Activated CD8-positive, alpha-beta memory T cell treated with anti-CD3 and anti-CD28 coated beads, Interleukin-2, amount 50 U/mL, for 24 hours (primary cell): ENCODE data around the gene LYSMD3.
A peak's percentile ranks its signal among the peaks of the same experiment; 100 is the strongest.
"Not testable (repeated sequence)": the region's sequence is repeated elsewhere in the genome, so short reads cannot be mapped to it uniquely, and the experiment has no call there.

ENCODE experiments used
- DNase-seq: peaks from one replicate; pipeline ENCODE4 v3.0.0-alpha.2; 2020; ENCODE audit errors: extremely low read depth

LYSMD3 gene

DNA sequence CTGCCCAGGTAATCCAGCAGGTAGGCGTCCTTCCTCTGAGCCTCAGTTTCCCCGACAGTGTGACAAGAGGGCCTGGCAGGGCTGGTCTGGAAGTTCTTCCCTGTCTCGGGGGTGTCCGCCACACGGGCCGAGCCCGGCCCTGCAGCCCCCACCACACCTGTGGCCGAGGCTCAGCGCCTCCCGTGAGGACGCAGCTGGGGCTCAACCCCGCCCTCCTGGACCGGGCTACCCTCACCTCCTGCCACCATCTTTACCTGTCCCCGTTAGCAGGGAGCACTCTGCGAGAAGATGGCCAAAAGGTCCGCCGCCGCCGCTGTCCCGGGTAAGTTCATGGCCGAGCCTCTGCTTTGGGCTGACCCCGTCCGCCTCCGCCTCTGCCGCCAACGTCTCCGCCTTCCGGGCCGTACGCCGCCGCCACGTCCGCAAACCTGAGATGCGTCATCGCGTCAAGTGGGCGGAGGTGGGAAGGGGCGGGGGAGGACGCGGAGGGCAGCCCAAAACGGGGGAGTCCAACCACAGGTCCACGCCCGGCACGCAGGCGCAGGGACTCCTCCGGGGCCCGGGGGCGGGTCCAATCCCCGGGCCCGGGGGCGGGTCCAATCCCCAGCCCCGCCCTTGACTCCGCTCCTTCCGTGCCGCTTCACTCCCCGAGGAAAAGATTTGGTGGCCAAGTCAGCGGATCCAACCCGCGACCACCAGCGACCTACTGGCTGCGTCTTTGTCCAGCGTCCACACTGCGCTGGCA, at the start of gene LYSMD3:
TSS of gene LYSMD3 (minus strand) at position 391 of the 745 bp plus-strand sequence. CDS start 4,295 bp downstream, outside the sequence.
- peak; percentile 92 for DNase-seq

DNA sequence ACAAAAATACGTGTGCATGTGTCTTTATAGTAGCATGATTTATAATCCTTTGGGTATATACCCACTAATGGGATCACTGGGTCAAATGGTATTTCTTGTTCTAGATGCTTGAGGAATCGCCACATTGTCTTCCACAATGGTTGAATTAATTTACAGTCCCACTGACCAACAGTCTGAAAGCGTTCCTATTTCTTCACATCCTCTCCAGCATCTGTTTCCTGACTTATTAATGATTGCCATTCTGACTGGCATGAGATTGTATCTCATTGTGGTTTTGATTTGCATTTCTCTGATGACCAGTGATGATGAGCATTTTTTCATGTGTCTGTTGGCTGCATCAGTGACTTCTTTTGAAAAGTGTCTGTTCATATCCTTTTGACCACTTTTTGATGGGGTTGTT, 47.2 kb upstream of the LYSMD3 start:
- DNase-seq, result not testable (repeated sequence)

- DNase-seq, result no peak
Measured at GRCh38 chr5:90575712-90576111, 46.3 kb upstream of the LYSMD3 start.

GRCh38 chr5:90571147-90571773, 41.9 kb upstream of the LYSMD3 start:
- no peak for DNase-seq

DNA sequence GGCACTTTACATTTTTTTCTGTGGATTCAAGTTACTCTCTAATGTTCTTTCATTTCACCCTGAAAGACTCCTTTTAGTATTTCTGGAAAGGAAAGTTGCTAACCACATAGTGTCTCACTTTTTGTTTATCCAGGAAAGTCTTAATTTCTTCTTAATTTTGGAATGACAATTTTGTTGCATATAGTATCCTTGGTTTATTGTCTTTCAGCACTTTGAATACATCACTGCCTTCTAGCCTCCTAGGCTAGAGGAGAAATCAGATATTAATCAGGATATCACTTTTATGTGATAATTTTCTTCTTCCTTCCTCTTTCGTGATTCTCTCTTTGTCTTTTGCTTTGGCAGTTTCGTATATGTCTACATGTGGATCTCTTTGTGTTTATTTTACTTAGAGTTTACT, 40.6 kb upstream of the LYSMD3 start:
- no peak for DNase-seq

DNA sequence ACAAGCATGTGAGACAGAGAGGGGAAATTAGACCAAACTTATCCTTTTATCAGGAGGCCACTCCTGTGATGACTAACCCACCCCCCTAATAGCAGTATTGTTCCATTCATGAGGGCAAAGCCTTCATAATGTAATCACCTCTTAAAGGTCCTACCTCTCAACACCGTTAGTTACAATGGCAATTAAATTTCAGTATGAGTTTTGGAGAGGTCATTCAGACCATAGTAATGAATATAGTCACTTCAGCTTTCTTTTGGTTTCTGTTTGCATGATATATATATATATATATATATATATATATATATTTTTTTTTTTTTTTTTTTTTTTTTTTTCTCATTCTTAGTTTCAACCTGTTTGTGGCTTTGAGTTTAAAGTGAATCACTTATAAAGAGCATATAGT, 39.7 kb upstream of the LYSMD3 start:
- DNase-seq, result no peak

DNA sequence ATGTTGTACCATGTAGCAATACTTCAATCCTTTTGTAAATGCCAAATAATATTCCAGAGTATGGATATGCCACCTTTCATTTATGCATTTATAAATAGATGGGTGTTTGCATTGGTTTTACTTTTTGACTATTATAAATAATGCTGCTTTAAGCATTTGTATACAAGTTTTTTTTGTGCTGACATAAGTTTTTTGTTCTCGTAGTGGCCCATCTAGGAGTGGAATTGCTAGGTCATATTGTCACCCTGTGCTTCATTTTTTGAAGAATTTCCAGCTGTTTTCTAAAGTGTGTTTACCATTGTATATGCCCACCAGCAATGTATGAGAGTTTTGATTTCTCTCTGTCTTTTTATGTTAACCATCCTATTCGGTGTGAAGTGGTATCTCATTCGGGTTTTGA, 36.1 kb upstream of the LYSMD3 start:
- no peak for DNase-seq

GRCh38 chr5:90563108-90563507, 33.7 kb upstream of the LYSMD3 start:
- DNase-seq, result no peak

DNA sequence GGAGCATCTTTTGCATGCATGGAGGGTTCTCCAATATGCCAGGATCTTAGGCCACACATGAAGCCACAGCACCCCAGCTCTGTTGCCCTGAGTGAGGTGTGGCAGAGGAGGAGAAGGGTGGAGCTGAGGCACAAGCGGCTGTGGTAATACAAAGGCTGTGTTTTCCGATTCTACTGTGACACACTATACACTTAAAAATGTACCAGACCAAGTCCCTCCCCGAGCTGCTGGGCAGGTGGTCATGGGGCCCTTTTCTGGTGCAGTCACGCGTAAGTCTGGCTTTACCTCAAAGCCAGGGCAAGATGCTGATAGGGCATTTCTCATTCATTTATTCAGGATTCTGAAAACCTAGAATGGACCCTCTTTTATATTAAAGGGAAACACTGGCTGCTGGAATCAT, 33.0 kb upstream of the LYSMD3 start:
- DNase-seq, result no peak

DNA sequence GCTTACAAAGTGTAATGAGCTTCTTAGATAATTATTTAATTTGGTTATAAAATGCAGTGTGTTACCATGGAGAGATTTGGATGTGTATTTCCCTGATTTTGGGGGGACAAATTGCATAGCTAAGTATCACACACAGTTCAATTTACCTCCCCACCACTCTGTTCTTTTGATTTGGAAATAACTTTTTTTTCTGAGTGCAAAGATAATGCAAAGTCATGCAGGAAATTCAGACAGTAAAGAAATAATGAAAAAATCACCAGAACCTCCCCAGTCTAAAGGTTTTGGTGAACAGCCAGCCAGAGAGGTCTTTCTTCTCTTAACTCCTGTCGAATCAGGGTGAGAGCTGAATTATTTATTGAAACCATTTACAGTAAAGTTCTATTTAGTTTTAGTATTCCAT, 32.4 kb upstream of the LYSMD3 start:
- DNase-seq, result no peak

- DNase-seq, result no peak
Measured at GRCh38 chr5:90560771-90561170, 31.4 kb upstream of the LYSMD3 start.

GRCh38 chr5:90558344-90559192, 29.2 kb upstream of the LYSMD3 start, which contains the start of gene ADGRV1:
ADGRV1 (plus strand) TSS chr5:90558797; CDS start chr5:90558896, 99 bp downstream.
- no peak for DNase-seq

GRCh38 chr5:90557871-90558270, 28.5 kb upstream of the LYSMD3 start:
- DNase-seq, result no peak

DNA sequence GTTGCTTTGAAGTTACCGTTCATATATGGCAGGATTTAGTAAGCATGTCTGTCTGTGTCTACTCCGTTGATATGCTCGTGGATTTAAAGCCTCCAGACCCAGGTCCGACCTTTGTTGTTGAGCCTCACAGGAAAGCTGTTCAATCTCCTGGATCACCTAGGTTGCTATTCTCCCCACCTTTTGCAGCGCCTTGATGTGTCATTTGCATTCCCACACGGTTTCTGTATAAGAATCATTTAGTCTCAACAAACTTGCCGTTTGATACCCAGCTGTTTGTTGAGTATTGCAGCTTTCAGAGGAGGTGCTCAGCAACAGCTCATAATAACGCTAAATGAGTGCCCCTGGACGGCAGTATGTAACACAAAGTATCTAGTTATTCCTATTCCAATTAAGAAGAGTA, 28.0 kb upstream of the LYSMD3 start:
- no peak for DNase-seq

DNA sequence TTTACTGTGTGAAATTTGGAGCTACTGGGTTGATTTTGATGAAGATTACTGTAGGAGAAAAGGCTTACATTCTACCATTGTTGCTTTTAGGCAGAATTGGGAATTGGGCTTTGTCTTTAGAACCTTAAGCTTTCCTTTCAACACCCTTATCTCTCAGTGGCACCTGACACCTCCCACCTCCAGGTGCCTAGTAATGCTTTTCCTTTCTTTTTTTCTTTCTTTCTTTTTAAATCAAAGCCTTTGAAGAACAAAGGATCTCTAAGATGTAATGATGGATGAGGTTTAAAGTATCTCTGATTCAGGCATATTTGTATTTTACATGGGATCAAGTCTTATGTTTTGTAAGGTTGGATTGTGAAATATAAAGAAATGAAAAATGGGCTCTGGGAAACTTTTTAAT, 26.3 kb upstream of the LYSMD3 start:
- DNase-seq, result no peak

DNA sequence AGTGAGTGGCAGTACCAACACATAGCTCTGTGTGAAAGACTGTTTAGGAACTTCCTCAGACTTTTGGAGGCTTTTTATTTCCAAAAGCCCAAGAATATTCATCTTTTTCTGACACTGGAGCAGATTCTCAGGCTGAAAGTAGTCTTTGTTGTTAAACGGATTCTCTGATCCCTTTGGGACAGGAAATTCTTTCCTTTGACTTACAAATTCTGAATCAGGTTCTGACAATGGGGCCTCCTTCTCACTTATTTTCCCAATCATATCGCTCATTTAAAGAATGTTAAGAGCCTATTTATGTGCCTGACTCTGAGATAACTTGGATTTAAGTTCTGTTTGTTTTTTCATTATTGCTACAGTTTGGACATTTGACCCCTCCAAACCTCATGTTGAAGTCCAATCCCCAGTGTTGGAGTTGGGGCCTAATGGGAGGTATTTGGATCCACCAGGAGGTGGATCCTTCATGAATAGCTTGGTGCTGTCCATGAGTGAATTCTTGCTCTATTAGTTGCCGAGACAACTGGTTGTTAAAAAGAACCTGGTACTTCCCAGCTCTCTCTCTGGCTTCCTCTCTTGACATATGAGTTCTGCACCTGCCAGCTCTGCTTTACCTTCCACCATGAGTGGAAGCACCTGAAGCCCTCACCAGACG, 25.1 kb upstream of the LYSMD3 start:
- no peak for DNase-seq

DNA sequence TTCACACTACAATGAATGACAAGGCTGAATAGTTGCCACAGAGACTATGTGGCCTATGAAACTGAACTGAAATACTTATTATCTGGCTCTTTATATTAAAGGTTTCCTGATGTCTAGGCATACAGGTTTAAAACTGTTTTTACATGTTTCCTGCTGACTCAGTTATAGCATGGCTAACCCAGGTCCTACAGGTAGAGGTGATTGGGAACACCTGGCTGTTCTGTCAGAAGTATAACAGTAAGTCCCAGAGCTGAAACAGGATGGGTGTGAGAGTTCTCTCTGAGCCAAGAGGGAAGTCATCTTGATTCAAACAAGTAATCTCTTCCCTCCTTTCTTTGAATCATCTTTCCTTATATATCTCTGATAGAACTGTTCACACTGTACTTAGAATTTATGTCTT, 24.3 kb upstream of the LYSMD3 start:
- no peak for DNase-seq

DNA sequence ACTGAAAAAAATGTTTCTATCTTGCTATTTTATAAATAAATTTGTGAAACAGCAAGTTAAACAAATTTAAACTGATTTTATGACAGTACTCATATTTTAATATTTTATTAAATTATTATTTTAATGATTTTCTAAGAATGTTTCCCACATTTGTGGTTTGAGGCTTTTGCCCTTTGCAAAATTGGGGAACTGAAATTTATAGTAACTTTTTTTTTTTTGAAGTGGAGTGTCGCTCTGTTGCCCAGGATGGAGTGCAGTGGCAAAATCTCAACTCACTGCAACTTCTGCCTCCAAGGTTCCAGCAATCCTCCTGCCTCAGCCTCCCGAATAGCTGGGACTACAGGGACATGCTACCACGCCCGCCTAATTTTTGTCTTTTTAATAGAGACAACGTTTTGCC, 22.0 kb upstream of the LYSMD3 start:
- no peak for DNase-seq

DNA sequence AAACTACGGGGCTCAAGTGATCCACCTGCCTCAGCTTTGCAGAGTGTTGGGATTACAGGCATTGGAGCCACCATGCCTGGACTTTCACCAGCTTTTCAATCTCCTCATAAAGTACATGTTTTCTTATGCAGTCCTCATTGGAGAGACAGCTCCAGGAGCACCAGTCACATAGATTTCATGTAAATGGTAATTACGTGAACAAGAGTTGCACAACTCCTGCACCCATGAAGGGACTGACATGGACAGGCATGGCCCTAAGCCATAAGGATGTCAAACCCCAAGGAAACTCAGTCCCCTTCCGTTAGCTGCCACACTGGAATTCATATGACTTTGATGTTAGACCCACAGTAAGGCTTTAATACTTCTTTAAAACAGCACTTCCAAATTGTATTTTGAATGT, 21.6 kb upstream of the LYSMD3 start:
- no peak for DNase-seq

GRCh38 chr5:90549729-90550275, 20.4 kb upstream of the LYSMD3 start:
- no peak for DNase-seq

GRCh38 chr5:90549223-90549622, 19.8 kb upstream of the LYSMD3 start:
- DNase-seq, result no peak
